ENCODE results near the gene WNT3. TPM values are rescaled to one million over a fixed set of nuclear protein-coding genes. Genes with fewer than 3 reads are reported as not detected.

The WNT3 gene
- total and polyA plus RNA-seq, 10 of the 15 experiments (the other 5 are each of a cell fraction or from before 2014, with no cell fraction given), result 0.01 to 0.03 TPM; not detected in 8

GRCh38 chr17:46751425-46751824 is 67.1 kb downstream of the WNT3 start:
- no TSS peak for BruUV-seq (replicated peaks)
- FAIRE-seq (no peak), ATAC-seq (no peak), DNase-seq (ENCODE audit: low read depth, low spot score) (no peak)
- Histone ChIP-seq H3K27ac (ENCODE audit: control insufficient read depth, insufficient read depth) (no peak overlapping the region), H3K27me3 (replicated peaks in 1 of 2; ENCODE audit: control insufficient read depth in 2 of 2, insufficient read depth in 2 of 2, low read length in 1 of 2) (no peaks in the 10 kb centered on the region), H3K9me3 (replicated peaks; ENCODE audit: control insufficient read depth, insufficient read depth, low read length) (no peaks in the 10 kb centered on the region), H2AFZ (ENCODE audit: control insufficient read depth, low read depth, low read length) (no peak overlapping the region), H3K4me2 (ENCODE audit: control insufficient read depth, insufficient read depth) (no peak overlapping the region), H3K9ac (ENCODE audit: control insufficient read depth, insufficient read depth, low read length) (no peak overlapping the region), H3K4me1 (ENCODE audit: control insufficient read depth, insufficient read depth, low read length) (no peaks in the 10 kb centered on the region), H4K20me1 (ENCODE audit: control insufficient read depth, insufficient read depth) (no peaks in the 10 kb centered on the region), H3K79me2 (ENCODE audit: control insufficient read depth, insufficient read depth, low read length) (no peaks in the 10 kb centered on the region), H3K4me3 (no peak overlapping the region), H3K36me3 (ENCODE audit: control insufficient read depth in 2 of 2, insufficient read depth in 2 of 2, low read length in 1 of 2) (peaks cover 3 to 18% of the 10 kb centered on the region in 2 experiments; a peak in 3 of 4 replicates)
- RAD21 ChIA-PET (ENCODE audit: unreplicated experiment), result no interaction called here
- 100% methylated on average over 4 of the region's 4 CpGs for WGBS (ENCODE audit: insufficient coverage, insufficient replicate concordance, low lambda C conversion rate, missing lambda C conversion rate)
- no peak for TF ChIP-seq YBX1 (IDR thresholded peaks at IDR 0.05)
- TF ChIP-seq PKNOX1 (IDR thresholded peaks at IDR 0.05), result no peak
- no peak for TF ChIP-seq IRF5 (IDR thresholded peaks at IDR 0.05; ENCODE audit: borderline replicate concordance)
- no peak for TF ChIP-seq MTA2 (IDR thresholded peaks at IDR 0.05; ENCODE audit: low read depth)
- no peak for TF ChIP-seq NR2C2 (IDR thresholded peaks at IDR 0.05; ENCODE audit: borderline replicate concordance, control insufficient read depth, insufficient read length, low read depth)
- TF ChIP-seq NFYB (IDR thresholded peaks at IDR 0.05; ENCODE audit: insufficient read depth, low read depth, low read length), result no peak
- no peak for TF ChIP-seq MEF2B (IDR thresholded peaks at IDR 0.05; ENCODE audit: partially characterized antibody, poor library complexity, severe bottlenecking)
- TF ChIP-seq TARDBP (IDR thresholded peaks at IDR 0.05; ENCODE audit: borderline replicate concordance), result no peak
- no peak for TF ChIP-seq SMAD5 (IDR thresholded peaks at IDR 0.05; ENCODE audit: low read depth)
- no peak for TF ChIP-seq ASH2L (IDR thresholded peaks at IDR 0.05; ENCODE audit: borderline replicate concordance, low read depth)
- no peak for TF ChIP-seq PML (IDR thresholded peaks at IDR 0.05; ENCODE audit: low read length)
- no peak for TF ChIP-seq DPF2 (IDR thresholded peaks at IDR 0.05)
- no peak for TF ChIP-seq STAT1 (conservative IDR thresholded peaks at IDR 0.05)
- no peak for TF ChIP-seq CBX3 (IDR thresholded peaks at IDR 0.05; ENCODE audit: borderline replicate concordance, low read depth)
- TF ChIP-seq NKRF (conservative IDR thresholded peaks at IDR 0.05), result no peak
- TF ChIP-seq WRNIP1 (IDR thresholded peaks at IDR 0.05; ENCODE audit: borderline replicate concordance, low read depth, low read length), result no peak
- TF ChIP-seq ZNF207 (IDR thresholded peaks at IDR 0.05; ENCODE audit: borderline replicate concordance), result no peak
- TF ChIP-seq ATF2 (IDR thresholded peaks at IDR 0.05; ENCODE audit: low read length), result no peak
- intact Hi-C loops (cut with micrococcal nuclease; ENCODE audit: unreplicated experiment) (no loop called here), in situ Hi-C loops (cut with MboI) (no loop called here)
- CTCF ChIA-PET, result interaction anchor here (0.7 kb wide), 1 partner anchor 24 kb away, joined by 3 read pairs; no protein-coding TSS in a partner anchor
- SMC1A ChIA-PET (ENCODE audit: uncharacterized antibody, unreplicated experiment), result interaction anchor here (0.7 kb wide), 1 partner anchor 23 kb away, joined by 3 read pairs; no protein-coding TSS in a partner anchor
- POLR2A ChIA-PET, result no interaction called here

Measured in GM12878 (cell line).